ENCODE data around the gene LAMTOR2.

The LAMTOR2 gene

GRCh38 chr1:156076609-156077429 is 22.2 kb downstream of the LAMTOR2 start:
- no peak for DNase-seq

- no peak for DNase-seq
Measured at GRCh38 chr1:156077430-156077760, 22.8 kb downstream of the LAMTOR2 start.

- DNase-seq = no peak
Measured at GRCh38 chr1:156078728-156079127, 24.1 kb downstream of the LAMTOR2 start.

- DNase-seq = no peak
Measured at GRCh38 chr1:156079762-156080161, 25.2 kb downstream of the LAMTOR2 start.

GRCh38 chr1:156080241-156080862 is 25.8 kb downstream of the LAMTOR2 start:
- DNase-seq = no peak

GRCh38 chr1:156080863-156081179 is 26.2 kb downstream of the LAMTOR2 start:
- no peak for DNase-seq

- no peak for DNase-seq
Measured at GRCh38 chr1:156081180-156081916, 26.8 kb downstream of the LAMTOR2 start.

GRCh38 chr1:156081917-156082308 is 27.3 kb downstream of the LAMTOR2 start:
- no peak for DNase-seq

- DNase-seq = peak; percentile 54
Measured at GRCh38 chr1:156082309-156083091, 27.9 kb downstream of the LAMTOR2 start, which contains the start of gene MEX3A. Gene MEX3A, minus strand, starts transcription at chr1:156082465. Its CDS starts 467 bp downstream, at chr1:156081998.

GRCh38 chr1:156083800-156084790 is 29.5 kb downstream of the LAMTOR2 start:
- peak; percentile 25 for DNase-seq

- DNase-seq = no peak
Measured at GRCh38 chr1:156086256-156086662, 31.7 kb downstream of the LAMTOR2 start.

GRCh38 chr1:156089704-156090103 is 35.1 kb downstream of the LAMTOR2 start:
- DNase-seq = no peak

- DNase-seq = peak; percentile 90
Measured at GRCh38 chr1:156090138-156090839, 35.7 kb downstream of the LAMTOR2 start.

GRCh38 chr1:156090840-156091188 is 36.2 kb downstream of the LAMTOR2 start:
- peak; percentile 73 for DNase-seq

GRCh38 chr1:156091610-156092009 is 37.0 kb downstream of the LAMTOR2 start:
- DNase-seq = no peak

- peak; percentile 60 for DNase-seq
Measured at GRCh38 chr1:156095906-156096508, 41.4 kb downstream of the LAMTOR2 start.

- peak; percentile 82 for DNase-seq
Measured at GRCh38 chr1:156096640-156097391, 42.2 kb downstream of the LAMTOR2 start.

GRCh38 chr1:156097499-156098178 is 43.1 kb downstream of the LAMTOR2 start:
- DNase-seq = peak; percentile 61

- DNase-seq = no peak
Measured at GRCh38 chr1:156098784-156099183, 44.2 kb downstream of the LAMTOR2 start.

Data from inflammatory macrophage treated with lipopolysaccharide for 4 hours (primary cell).